Muscle of back (tissue), 11 donors: ENCODE measurements around the gene FAM228A. TPM values are rescaled to one million over a fixed set of nuclear protein-coding genes. Genes with fewer than 3 reads are reported as not detected.

Experiments used
- DNase-seq, 3 donors: peaks; one replicate each; pipeline versions ENCODE4 v3.0.0 to v3.0.0-alpha.2; 2013
- polyA plus RNA-seq, 10 donors: library from polyadenylated mRNA; unstranded; fragments of 120-200 nt; gene quantifications; one replicate each; pipeline ENCODE4 v1.2.1, GENCODE V29; 2013; ENCODE audit not compliant: insufficient read length in 10 of 10

Gene FAM228A
- polyA plus RNA-seq, 10 donors, result 0.11 to 0.52 (median 0.34) TPM

- DNase-seq, result peak in 1 of 3 donors; percentile 10
Measured at GRCh38 chr2:24225499-24226242, 50.8 kb downstream of the FAM228A start.

- DNase-seq, result peak in 1 of 3 donors; percentile 16
Measured at GRCh38 chr2:24228470-24228869, 53.6 kb downstream of the FAM228A start.

- peak in 1 of 3 donors; percentile 9 for DNase-seq
Measured at GRCh38 chr2:24231461-24231881, 56.6 kb downstream of the FAM228A start.

- DNase-seq, result no peak
Measured at GRCh38 chr2:24233321-24233720, 58.5 kb downstream of the FAM228A start.

- no peak for DNase-seq
Measured at GRCh38 chr2:24237313-24237712, 62.5 kb downstream of the FAM228A start.

GRCh38 chr2:24238158-24238557 is 63.3 kb downstream of the FAM228A start:
- no peak for DNase-seq

- DNase-seq, result no peak
Measured at GRCh38 chr2:24239553-24239952, 64.7 kb downstream of the FAM228A start.

Other genes with a start within 250 kb of the FAM228A start
- gene ATAD2B, start 247.9 kb upstream of the FAM228A start, polyA plus RNA-seq, result 10 to 100 TPM; 10.2 to 15.5 (median 12.9) TPM
- 10 to 100 TPM; 16.7 to 24.0 (median 20.3) TPM for gene UBXN2A, start 234.6 kb upstream of the FAM228A start, polyA plus RNA-seq
- gene MFSD2B, start 165.0 kb upstream of the FAM228A start, polyA plus RNA-seq, result 1 to 10 TPM; 1.8 to 3.5 (median 2.7) TPM
- 10 to 100 TPM in 6 of 10 donors, 1 to 10 TPM in 4; 8.3 to 12.2 (median 10.4) TPM for gene WDCP, start 127.7 kb upstream of the FAM228A start, polyA plus RNA-seq
- 1 to 10 TPM; 1.6 to 3.9 (median 2.6) TPM for gene FKBP1B, start 125.3 kb upstream of the FAM228A start, polyA plus RNA-seq
- 100 to 1,000 TPM in 1 of 10 donors, 10 to 100 TPM in 9; 77.4 to 100 (median 89.4) TPM for gene SF3B6, start 98.7 kb upstream of the FAM228A start, polyA plus RNA-seq
- gene TP53I3, start 90.2 kb upstream of the FAM228A start, polyA plus RNA-seq, result 10 to 100 TPM; 24.4 to 43.5 (median 34.0) TPM
- gene PFN4, start 51.7 kb upstream of the FAM228A start, polyA plus RNA-seq, result 1 to 10 TPM; 1.1 to 2.2 (median 1.4) TPM
- 10 to 100 TPM; 11.3 to 26.8 (median 13.7) TPM for gene FAM228B, start 51.6 kb upstream of the FAM228A start, polyA plus RNA-seq
- 10 to 100 TPM; 14.4 to 23.3 (median 19.7) TPM for gene ITSN2, start 185.5 kb downstream of the FAM228A start, polyA plus RNA-seq